HL-60 (cell line): ENCODE results near the gene XPC.

Experiments used
- DNase-seq, 2 experiments: peaks; one replicate each; pipeline ENCODE4 v3.0.0-alpha.2; 2010 to 2020; ENCODE audit warnings: low read depth in 1 of 2, low spot score in 1 of 2
- H3K27ac ChIP-seq: fragments of 250-450 bp; sonication (Bioruptor Pico); replicated peaks from 2 replicates; pipeline ENCODE4 v1.5.1; 2020; ENCODE audit warnings: mild to moderate bottlenecking, moderate library complexity
- H3K27me3 ChIP-seq: fragments of 250-450 bp; sonication (Bioruptor Pico); 2 replicates; pipeline ENCODE4 v1.5.1; 2021; ENCODE audit warnings: mild to moderate bottlenecking, moderate library complexity; ENCODE audit not compliant: insufficient read depth, poor library complexity, severe bottlenecking
- H3K4me3 ChIP-seq: replicated peaks from 2 replicates; pipeline ENCODE4 v1.5.1; 2011; ENCODE audit warnings: mild to moderate bottlenecking, control low read depth, low read length; ENCODE audit not compliant: insufficient read depth
- CTCF ChIP-seq: IDR thresholded peaks from one replicate; pipeline ENCODE4 v1.5.1; 2011; ENCODE audit warnings: low read length, control low read depth, inconsistent platforms; ENCODE audit not compliant: insufficient read depth
- GABPA ChIP-seq: IDR thresholded peaks from 2 replicates; pipeline ENCODE4 v1.6.1; 2012; ENCODE audit warnings: low read depth
- POLR2AphosphoS5 ChIP-seq: IDR thresholded peaks from 2 replicates; pipeline ENCODE4 v1.6.1; 2012; ENCODE audit warnings: low read depth
- REST ChIP-seq: IDR thresholded peaks from 2 replicates; pipeline ENCODE4 v1.6.1; 2012; ENCODE audit warnings: low read depth; ENCODE audit not compliant: insufficient replicate concordance
- SPI1 ChIP-seq: IDR thresholded peaks from 2 replicates; pipeline ENCODE4 v1.6.1; 2012; ENCODE audit warnings: low read depth, mild to moderate bottlenecking, borderline replicate concordance

The XPC gene

DNA sequence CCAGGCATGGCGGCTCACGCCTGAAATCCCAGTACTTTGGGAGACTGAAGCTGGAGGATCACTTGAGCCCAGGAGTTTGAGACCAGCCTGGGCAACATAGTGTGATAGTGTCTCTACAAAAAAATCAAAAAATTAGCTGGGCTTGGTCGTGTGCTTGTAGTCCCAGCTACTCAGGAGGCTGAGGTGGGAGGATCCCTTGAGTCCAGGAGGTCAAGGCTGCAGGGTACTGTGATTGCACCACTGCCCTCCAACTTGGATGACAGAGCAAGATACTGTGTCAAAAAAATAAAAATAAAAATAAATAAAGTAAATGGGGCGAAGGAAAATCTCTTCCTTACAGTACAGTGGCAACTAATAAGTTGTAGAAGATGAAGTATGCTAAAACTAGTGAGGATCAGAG lies 29.8 kb upstream of the XPC start:
- H3K4me3 ChIP-seq: no peak overlapping the region
- no peak overlapping the region for H3K27ac ChIP-seq
- no peaks in the 10 kb centered on the region for H3K27me3 ChIP-seq
- DNase-seq: no peak
- TF ChIP-seq SPI1 (no peak), CTCF (no peak), GABPA (no peak), POLR2AphosphoS5 (no peak), REST (no peak)

- Histone ChIP-seq H3K4me3 (no peak overlapping the region), H3K27ac (no peak overlapping the region), H3K27me3 (no peaks in the 10 kb centered on the region)
- no peak for TF ChIP-seq POLR2AphosphoS5
- no peak for TF ChIP-seq CTCF
- TF ChIP-seq GABPA: no peak
- TF ChIP-seq REST: no peak
- no peak for TF ChIP-seq SPI1
- no peak for DNase-seq
Observed at GRCh38 chr3:14206548-14207177, 28.3 kb upstream of the XPC start.

GRCh38 chr3:14204515-14205284 lies 26.3 kb upstream of the XPC start:
- no peak for TF ChIP-seq CTCF
- TF ChIP-seq REST: no peak
- no peak for TF ChIP-seq SPI1
- TF ChIP-seq GABPA: no peak
- no peak for TF ChIP-seq POLR2AphosphoS5
- Histone ChIP-seq H3K4me3 (no peak overlapping the region), H3K27ac (peak overlapping the region; percentile 64), H3K27me3 (no peaks in the 10 kb centered on the region)
- DNase-seq: peak; percentile 62 to 70
